ENCODE results near the gene CSNK1E.

- no peak for TF ChIP-seq POLR2AphosphoS5 (IDR thresholded peaks at IDR 0.05; ENCODE audit: low read depth, low read length)
- TF ChIP-seq SIN3A (IDR thresholded peaks at IDR 0.05; ENCODE audit: borderline replicate concordance, insufficient read depth, low read length) = no peak
- TF ChIP-seq, protein P1, sequence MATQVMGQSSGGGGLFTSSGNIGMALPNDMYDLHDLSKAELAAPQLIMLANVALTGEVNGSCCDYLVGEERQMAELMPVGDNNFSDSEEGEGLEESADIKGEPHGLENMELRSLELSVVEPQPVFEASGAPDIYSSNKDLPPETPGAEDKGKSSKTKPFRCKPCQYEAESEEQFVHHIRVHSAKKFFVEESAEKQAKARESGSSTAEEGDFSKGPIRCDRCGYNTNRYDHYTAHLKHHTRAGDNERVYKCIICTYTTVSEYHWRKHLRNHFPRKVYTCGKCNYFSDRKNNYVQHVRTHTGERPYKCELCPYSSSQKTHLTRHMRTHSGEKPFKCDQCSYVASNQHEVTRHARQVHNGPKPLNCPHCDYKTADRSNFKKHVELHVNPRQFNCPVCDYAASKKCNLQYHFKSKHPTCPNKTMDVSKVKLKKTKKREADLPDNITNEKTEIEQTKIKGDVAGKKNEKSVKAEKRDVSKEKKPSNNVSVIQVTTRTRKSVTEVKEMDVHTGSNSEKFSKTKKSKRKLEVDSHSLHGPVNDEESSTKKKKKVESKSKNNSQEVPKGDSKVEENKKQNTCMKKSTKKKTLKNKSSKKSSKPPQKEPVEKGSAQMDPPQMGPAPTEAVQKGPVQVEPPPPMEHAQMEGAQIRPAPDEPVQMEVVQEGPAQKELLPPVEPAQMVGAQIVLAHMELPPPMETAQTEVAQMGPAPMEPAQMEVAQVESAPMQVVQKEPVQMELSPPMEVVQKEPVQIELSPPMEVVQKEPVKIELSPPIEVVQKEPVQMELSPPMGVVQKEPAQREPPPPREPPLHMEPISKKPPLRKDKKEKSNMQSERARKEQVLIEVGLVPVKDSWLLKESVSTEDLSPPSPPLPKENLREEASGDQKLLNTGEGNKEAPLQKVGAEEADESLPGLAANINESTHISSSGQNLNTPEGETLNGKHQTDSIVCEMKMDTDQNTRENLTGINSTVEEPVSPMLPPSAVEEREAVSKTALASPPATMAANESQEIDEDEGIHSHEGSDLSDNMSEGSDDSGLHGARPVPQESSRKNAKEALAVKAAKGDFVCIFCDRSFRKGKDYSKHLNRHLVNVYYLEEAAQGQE (IDR thresholded peaks at IDR 0.05; ENCODE audit: insufficient read depth in 1 of 2, low read depth in 2 of 2, low read length in 2 of 2) = no peak
- TF ChIP-seq TAF1 (IDR thresholded peaks at IDR 0.05; ENCODE audit: borderline replicate concordance, insufficient read depth, low read length) = no peak
Measured at GRCh38 chr22:38302906-38303305, 14.3 kb downstream of the CSNK1E start.

Data from PFSK-1 (cell line).